Suppressor macrophage treated with lipopolysaccharide for 1 hour (primary cell): ENCODE data around the gene PARN.
A peak's percentile ranks its signal among the peaks of the same experiment; 100 is the strongest.
"Not testable (repeated sequence)": the region's sequence is repeated elsewhere in the genome, so short reads cannot be mapped to it uniquely, and the experiment has no call there.

Source experiments
- DNase-seq, 3 donors: peaks; one replicate each; pipeline ENCODE4 v3.0.0-alpha.2; 2020 to 2022

PARN gene

GRCh38 chr16:14427371-14427948, 202.6 kb downstream of the PARN start:
- DNase-seq = no peak

DNA sequence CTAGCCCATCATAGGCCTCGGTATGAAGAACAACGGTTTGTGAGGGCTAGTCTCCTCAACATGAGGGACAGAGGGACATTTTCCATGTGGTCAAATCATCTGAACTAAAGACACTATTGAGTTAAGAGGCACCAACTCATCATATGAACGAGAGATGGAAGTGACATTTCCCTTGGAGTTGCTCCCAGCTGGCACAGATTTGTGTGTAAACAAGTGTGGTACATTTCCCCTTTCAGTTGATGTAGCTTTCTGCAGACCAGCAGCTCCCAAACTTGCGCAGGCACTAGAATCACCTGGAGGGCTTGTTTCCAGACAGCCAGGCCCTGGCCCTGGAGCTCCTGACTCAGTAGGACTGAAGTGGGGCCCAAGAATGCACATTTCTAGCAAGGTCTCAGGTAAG, 205.5 kb downstream of the PARN start:
- no peak for DNase-seq

DNA sequence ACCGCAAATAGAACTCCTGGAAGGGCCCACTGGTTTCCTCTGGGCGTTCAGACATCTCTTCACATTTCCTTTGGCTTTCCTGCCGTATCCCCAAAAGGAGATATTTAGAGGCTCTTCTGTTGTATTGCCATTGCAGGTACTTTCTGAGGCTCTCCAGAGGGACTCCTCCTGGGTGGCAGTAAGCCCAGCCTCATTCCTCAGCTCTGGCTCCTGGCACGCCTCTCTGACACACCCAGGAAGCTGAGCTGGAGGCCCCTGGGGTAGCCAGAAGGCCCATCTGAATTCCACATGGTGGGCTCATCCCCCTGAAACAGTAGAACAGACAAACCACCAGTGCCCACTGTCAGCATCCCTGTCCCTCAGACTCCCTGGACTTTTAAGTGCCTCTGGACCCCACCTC, 206.7 kb downstream of the PARN start:
- no peak for DNase-seq

GRCh38 chr16:14420721-14421488, 209.2 kb downstream of the PARN start:
- DNase-seq = no peak

- DNase-seq = not testable (repeated sequence)
Observed at GRCh38 chr16:14420243-14420642, 209.8 kb downstream of the PARN start.

GRCh38 chr16:14419817-14420216, 210.2 kb downstream of the PARN start:
- DNase-seq = peak in 2 of 3 donors; percentile 5 to 12

DNA sequence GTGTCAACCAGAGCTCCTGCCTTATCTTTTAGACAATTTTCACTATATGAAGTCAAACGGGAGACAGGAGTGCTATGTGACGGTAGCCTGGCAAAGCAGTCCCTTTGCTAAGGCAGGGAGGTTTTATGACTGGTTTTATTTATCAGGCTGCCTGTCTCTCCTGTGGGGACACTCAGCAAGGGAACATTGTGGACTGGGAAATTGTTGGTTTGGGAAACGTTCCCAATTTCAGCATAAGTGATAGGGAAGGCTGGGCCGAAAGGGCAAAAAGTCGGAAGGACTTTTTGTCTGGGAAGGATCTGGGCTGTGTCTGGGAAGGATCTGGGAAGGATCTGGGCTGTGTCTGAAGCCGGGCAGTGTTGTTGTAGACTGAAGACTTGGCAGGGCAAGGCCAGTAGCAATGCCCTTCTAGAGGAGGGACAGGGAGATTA, 211.2 kb downstream of the PARN start:
- no peak for DNase-seq

GRCh38 chr16:14416184-14416583, 213.9 kb downstream of the PARN start:
- no peak for DNase-seq

GRCh38 chr16:14415291-14415690, 214.8 kb downstream of the PARN start:
- no peak for DNase-seq

DNA sequence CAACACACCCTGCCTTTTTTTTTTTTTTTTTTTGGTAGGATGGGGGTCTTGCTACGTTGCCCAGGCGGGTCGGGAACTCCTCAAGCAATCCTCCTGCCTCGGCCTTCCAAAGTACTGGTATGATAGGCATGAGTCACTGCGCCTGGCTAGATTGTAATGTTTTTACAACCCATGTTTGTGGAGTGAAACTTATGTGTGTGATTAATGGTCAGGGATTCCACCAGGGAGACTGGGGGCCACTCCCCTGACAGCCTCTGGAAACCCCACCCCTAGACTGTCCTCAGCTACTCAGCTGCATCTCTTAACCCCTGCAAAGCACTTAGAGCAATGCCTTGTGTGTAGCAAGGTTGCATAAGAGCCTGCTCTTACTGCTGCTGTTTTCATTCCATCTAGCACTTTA, 220.5 kb downstream of the PARN start:
- peak in 2 of 3 donors; percentile 6 to 19 for DNase-seq

GRCh38 chr16:14407786-14408399, 222.2 kb downstream of the PARN start:
- no peak for DNase-seq

GRCh38 chr16:14405611-14406537, 224.2 kb downstream of the PARN start:
- DNase-seq = peak in 2 of 3 donors; percentile 10 to 33

DNA sequence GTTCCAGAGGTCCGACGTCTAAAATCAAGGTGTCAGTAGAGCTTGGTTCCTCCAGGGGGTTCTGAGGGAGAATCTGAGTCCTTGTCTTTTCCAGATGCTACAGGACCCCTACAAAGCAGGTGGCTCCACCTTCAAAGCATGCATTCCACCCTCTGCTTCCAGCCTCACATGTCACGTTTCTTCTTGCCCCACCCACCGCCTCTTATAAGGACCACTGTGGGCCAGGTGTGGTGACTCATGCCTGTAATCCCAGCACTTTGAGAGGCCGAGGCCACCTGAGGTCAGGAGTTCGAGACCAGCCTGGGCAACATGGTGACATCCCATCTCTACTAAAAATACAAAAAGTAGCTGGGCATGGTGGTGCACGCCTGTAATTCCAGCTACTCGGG, 227.1 kb downstream of the PARN start:
- not testable (repeated sequence) for DNase-seq

DNA sequence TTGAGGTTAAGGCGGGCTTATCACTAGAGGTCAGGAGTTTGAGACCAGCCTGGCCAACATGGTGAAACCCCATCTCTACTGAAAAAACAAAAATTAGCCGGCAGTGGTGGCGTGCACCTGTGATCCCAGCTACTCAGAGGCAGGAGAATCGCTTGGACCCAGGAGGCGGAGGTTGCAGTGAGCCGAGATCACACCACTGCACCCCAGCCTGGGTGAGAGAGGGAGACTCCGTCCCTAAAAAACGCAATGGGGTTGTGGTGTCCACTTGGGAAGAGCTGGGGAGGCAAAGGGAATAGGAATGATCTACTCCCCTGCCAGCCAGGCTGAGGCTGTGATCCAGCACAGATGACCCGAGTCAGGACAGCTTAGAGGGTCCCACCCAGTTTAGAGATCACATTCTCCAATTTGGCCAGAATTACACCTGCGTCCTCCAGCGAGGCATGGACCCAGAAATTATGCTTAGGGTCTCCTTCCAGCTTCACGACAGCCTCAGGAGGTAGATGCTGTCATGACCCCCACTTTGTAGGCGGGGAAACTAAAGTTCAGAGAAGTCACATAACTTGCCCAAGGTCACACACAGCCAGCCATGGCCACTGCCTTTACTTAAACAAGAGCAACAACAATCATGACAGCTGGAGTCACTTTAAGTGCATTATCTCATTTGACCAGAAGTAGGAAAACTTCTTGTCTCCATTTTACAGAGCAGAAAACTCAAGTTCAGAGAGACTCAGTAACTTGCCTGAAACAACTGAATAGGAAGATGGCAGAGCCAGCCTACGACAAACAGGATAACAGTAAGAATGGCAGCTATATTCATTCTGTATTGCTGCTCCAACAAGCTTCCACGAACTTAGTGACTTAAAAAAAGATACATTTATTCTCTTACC, 227.7 kb downstream of the PARN start:
- DNase-seq = not testable (repeated sequence)

DNA sequence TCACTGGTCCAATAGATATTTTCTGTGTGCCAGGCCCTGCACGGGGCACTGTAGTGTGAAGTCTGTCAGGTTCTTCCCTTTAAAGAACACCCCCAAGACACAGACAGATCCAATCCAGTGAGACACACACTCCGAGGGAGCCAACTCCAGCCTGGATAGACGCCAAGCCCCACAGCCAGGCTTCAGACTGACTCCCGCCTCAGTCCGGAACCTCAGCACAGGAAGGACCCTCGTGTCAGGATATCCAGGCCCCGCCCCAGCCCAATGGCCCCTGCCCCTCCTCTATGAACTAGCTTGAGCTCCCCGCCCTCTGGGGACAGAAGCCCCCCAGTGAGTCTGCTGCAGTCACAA, 228.4 kb downstream of the PARN start:
- DNase-seq = not testable (repeated sequence)

- DNase-seq = not testable (repeated sequence)
Observed at GRCh38 chr16:14400978-14401710, 228.9 kb downstream of the PARN start.

DNA sequence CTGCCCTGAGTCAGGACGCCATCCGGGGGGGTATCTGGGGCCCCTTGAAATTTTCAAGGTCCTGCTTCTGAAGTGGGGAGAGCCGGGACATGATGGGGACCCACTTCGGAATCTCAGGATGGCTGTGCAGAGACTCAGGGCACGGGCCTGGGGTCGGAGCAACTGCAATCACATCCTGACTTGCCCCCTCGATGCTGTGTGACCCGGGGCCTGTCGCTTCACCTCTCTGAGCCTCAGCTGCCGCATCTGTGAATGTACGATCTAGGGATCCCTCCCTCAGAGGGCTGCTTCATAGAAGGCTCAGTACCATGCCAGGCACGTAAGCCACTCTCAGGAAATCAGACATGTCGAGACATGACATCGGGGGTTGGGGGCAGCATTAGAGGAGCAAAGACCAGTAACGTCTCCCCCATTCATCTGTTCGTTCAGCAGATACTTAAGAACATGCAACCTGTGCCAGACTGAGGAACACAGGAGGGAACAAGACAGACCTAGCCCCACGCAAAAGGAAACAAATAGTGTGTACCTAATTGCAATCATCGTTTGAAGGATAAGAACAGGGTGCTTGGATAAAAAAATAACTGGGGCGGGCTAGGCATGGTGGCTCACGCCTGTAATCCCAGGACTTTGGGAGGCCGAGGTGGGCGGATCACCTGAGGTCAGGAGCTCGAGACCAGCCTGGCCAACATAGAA, 229.6 kb downstream of the PARN start:
- DNase-seq = no peak

- peak; percentile 39 to 46 (median 40) for DNase-seq
Observed at GRCh38 chr16:14399378-14400284, 230.4 kb downstream of the PARN start.

DNA sequence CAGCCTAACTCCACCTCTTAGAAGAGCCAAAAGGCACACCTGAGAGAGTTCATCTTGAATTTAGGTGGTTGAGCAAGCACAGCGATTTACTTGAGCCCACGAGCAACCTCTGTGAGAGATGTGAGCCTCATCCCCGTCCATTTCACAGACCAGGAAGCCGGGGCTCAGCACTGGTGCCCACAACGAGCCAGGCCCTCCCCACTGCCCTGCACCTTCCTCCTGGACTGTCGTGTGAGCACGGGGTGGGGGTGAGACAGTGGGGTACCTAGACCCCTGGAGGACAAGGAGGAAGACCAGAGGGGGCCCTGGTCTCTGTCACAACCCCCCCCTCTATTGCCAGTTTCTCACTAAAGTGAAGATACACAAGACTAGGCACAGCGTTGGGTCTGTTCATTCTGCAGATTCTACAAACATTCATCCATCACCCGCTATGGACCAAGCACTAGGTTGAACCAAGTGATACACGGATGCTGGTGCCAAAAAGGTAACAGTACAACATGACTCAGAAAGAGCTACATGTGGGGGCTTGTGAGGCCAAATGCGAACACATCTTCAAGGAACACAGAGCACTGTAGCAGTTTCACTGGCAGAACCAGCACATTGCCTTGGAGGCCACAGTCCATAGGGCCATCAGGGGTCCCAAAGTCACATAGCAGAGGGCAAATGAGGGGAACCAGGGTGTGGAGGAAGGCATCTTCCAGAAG, 231.9 kb downstream of the PARN start:
- no peak for DNase-seq
